Uterus (tissue), 2 donors: ENCODE results near the gene LARP1.

ENCODE experiments used
- POLR2A ChIP-seq, 2 donors: fragments of 450-650 bp; IDR thresholded peaks; one replicate each; pipeline ENCODE4 v1.6.1; 2016; ENCODE audit warnings: antibody characterized with exemption in 2 of 2, mild to moderate bottlenecking in 1 of 2, moderate library complexity in 1 of 2
- TF ChIP-seq, protein P1 (sequence below), 4 experiments: fragments of 200-600 bp in 2 of 4; fragments of 450-650 bp in 2 of 4; sonication (generic) in 2 of 4; IDR thresholded peaks; one replicate each; pipeline ENCODE4 v1.5.1; 2016 to 2019; ENCODE audit warnings: antibody characterized with exemption in 4 of 4, mild to moderate bottlenecking in 2 of 4, moderate library complexity in 1 of 4

DNA sequence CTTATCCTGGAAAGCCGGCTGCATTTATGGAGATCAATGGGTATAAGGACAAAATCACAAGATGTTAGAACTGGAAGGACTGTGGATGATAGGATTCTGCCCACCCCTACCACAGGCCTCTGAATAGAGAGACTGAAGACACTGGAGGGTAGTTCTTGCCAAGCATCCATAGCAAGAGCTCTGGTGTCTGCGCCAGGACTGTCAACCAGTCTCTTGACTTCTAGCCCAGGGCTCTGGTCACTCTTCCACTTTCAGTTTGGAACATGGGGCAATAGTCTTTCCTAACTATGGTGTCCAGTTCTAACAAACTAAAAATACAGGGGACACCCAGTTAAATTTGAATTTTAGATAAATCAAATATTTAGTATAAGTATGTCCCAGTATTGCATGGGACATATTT is 23.4 kb downstream of the LARP1 start:
- TF ChIP-seq, protein P1, sequence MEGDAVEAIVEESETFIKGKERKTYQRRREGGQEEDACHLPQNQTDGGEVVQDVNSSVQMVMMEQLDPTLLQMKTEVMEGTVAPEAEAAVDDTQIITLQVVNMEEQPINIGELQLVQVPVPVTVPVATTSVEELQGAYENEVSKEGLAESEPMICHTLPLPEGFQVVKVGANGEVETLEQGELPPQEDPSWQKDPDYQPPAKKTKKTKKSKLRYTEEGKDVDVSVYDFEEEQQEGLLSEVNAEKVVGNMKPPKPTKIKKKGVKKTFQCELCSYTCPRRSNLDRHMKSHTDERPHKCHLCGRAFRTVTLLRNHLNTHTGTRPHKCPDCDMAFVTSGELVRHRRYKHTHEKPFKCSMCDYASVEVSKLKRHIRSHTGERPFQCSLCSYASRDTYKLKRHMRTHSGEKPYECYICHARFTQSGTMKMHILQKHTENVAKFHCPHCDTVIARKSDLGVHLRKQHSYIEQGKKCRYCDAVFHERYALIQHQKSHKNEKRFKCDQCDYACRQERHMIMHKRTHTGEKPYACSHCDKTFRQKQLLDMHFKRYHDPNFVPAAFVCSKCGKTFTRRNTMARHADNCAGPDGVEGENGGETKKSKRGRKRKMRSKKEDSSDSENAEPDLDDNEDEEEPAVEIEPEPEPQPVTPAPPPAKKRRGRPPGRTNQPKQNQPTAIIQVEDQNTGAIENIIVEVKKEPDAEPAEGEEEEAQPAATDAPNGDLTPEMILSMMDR (IDR thresholded peaks at IDR 0.05): no peak
- no peak for TF ChIP-seq POLR2A (IDR thresholded peaks at IDR 0.05)
